NT2/D1 (cell line): ENCODE measurements around the gene CADPS2.

Source experiments
- YY1 ChIP-seq: IDR thresholded peaks from 2 replicates; pipeline ENCODE4 v1.6.1; 2011; ENCODE audit not compliant: insufficient read length, insufficient read depth
- ZNF274 ChIP-seq: IDR thresholded peaks from 2 replicates; pipeline ENCODE4 v1.6.1; 2011; ENCODE audit warnings: mild to moderate bottlenecking, low read depth, low read length

- TF ChIP-seq YY1 (no peak), ZNF274 (no peak)
Measured at GRCh38 chr7:122632238-122632637, 254.0 kb downstream of the CADPS2 start.
